HepG2 (cell line): Measurements from ENCODE around the gene NBL1. TPM values are rescaled to one million over a fixed set of nuclear protein-coding genes. Genes with fewer than 3 reads are reported as not detected.
A peak's percentile ranks its signal among the peaks of the same experiment; 100 is the strongest.

Source experiments
- ARID5B ChIP-seq: IDR thresholded peaks from 2 replicates; pipeline ENCODE4 v1.4.0; 2020; ENCODE audit warnings: mild to moderate bottlenecking, missing genetic modification reagents
- CREM ChIP-seq, 2 experiments: sonication (generic) in 1 of 2; formaldehyde crosslinking in 1 of 2; IDR thresholded peaks; 2 replicates each; pipeline versions ENCODE4 v1.4.0 to v1.6.1; 2016 to 2020; ENCODE audit warnings: antibody characterized with exemption in 1 of 2, mild to moderate bottlenecking in 1 of 2, missing genetic modification reagents in 1 of 2
- ELF1 ChIP-seq: sonication (generic); formaldehyde crosslinking; IDR thresholded peaks from 2 replicates; pipeline ENCODE4 v1.4.0; 2020; ENCODE audit warnings: missing genetic modification reagents
- GATAD2A ChIP-seq: IDR thresholded peaks from 2 replicates; pipeline ENCODE4 v1.6.1; 2016
- HNF4G ChIP-seq, 2 experiments: sonication (generic) in 1 of 2; formaldehyde crosslinking in 1 of 2; IDR thresholded peaks; 2 replicates each; pipeline versions ENCODE4 v1.4.0 to v1.6.1; 2011 to 2020; ENCODE audit warnings: borderline replicate concordance in 2 of 2, low read depth in 2 of 2, mild to moderate bottlenecking in 2 of 2, low read length in 1 of 2, missing genetic modification reagents in 1 of 2, moderate library complexity in 1 of 2
- HNRNPLL ChIP-seq: fragments of 200-400 bp; formaldehyde crosslinking; IDR thresholded peaks from 2 replicates; pipeline ENCODE4 v1.6.1; 2017; ENCODE audit warnings: mild to moderate bottlenecking, low read depth, low read length; ENCODE audit not compliant: poor library complexity, severe bottlenecking
- IKZF1 ChIP-seq: fragments of 450-650 bp; IDR thresholded peaks from 2 replicates; pipeline ENCODE4 v1.7.1; 2016
- KLF12 ChIP-seq: sonication (generic); formaldehyde crosslinking; IDR thresholded peaks from 2 replicates; pipeline ENCODE4 v1.4.0; 2020; ENCODE audit warnings: missing genetic modification reagents, borderline replicate concordance
- MAFK ChIP-seq, 2 experiments: IDR thresholded peaks in 1 of 2; conservative IDR thresholded peaks in 1 of 2; 2 replicates each; pipeline ENCODE4 v1.6.1; 2011; ENCODE audit warnings: improper control_type of control experiment in 2 of 2, low read length in 2 of 2
- MED1 ChIP-seq: sonication (generic); formaldehyde crosslinking; IDR thresholded peaks from 2 replicates; pipeline ENCODE4 v1.4.0; 2020; ENCODE audit warnings: missing genetic modification reagents
- MEF2D ChIP-seq: sonication (generic); formaldehyde crosslinking; IDR thresholded peaks from 2 replicates; pipeline ENCODE4 v1.5.1; 2020; ENCODE audit warnings: mild to moderate bottlenecking, missing genetic modification reagents
- MLX ChIP-seq: IDR thresholded peaks from 2 replicates; pipeline ENCODE4 v1.6.1; 2016
- MYC ChIP-seq: sonication (generic); formaldehyde crosslinking; IDR thresholded peaks from 2 replicates; pipeline ENCODE4 v1.9.0; 2021; ENCODE audit warnings: missing genetic modification reagents, borderline replicate concordance
- SOX13 ChIP-seq, 3 experiments: fragments of 450-650 bp in 1 of 3; sonication (generic) in 1 of 3; formaldehyde crosslinking in 1 of 3; IDR thresholded peaks in 2 of 3; conservative IDR thresholded peaks in 1 of 3; 2 replicates each; pipeline versions ENCODE4 v1.5.0 to v1.6.1; 2016 to 2020; ENCODE audit warnings: antibody characterized with exemption in 1 of 3, mild to moderate bottlenecking in 1 of 3, missing compliant biosample characterization in 1 of 3, missing genetic modification reagents in 1 of 3, moderate library complexity in 1 of 3
- ZGPAT ChIP-seq: IDR thresholded peaks from 2 replicates; pipeline ENCODE4 v1.6.1; 2016; ENCODE audit warnings: mild to moderate bottlenecking
- ZNF816 ChIP-seq: sonication (generic); formaldehyde crosslinking; IDR thresholded peaks from 2 replicates; pipeline ENCODE4 v1.8.0; 2022; ENCODE audit warnings: missing genetic modification reagents, mild to moderate bottlenecking, borderline replicate concordance
- ZSCAN12 ChIP-seq: sonication (generic); formaldehyde crosslinking; IDR thresholded peaks from 2 replicates; pipeline ENCODE4 v1.9.0; 2021; ENCODE audit warnings: mild to moderate bottlenecking, missing genetic modification reagents
- polyA plus RNA-seq, 8 experiments: library from polyadenylated mRNA; depleted of rRNA in 3 of 8; stranded (reverse) in 7 of 8; unstranded in 1 of 8; fragments of >200 nt; fragmentation: Illumina TruSeq in 4 of 8; extraction: Trizol in 4 of 8; gene quantifications; 2 replicates each; pipeline versions ENCODE4 v1.2.1 to v1.2.3, GENCODE V29; 2011 to 2016; ENCODE audit warnings: low read depth in 4 of 8, missing spikeins in 1 of 8, mixed read lengths in 1 of 8; ENCODE audit not compliant: insufficient read depth in 1 of 8
- total RNA-seq, 5 experiments: library from RNA; depleted of rRNA; stranded (reverse); fragments of >200 nt; fragmentation: Illumina TruSeq; extraction: Trizol; gene quantifications; 2 replicates each; pipeline ENCODE4 v1.2.3, GENCODE V29; 2016; ENCODE audit warnings: low read depth in 1 of 5
- TF ChIP-seq, protein P1 (sequence below): sonication (generic); formaldehyde crosslinking; IDR thresholded peaks from 2 replicates; pipeline ENCODE4 v1.8.0; 2022; ENCODE audit warnings: mild to moderate bottlenecking, missing genetic modification reagents; ENCODE audit not compliant: insufficient replicate concordance
- TF ChIP-seq, protein P2 (sequence below): IDR thresholded peaks from 2 replicates; pipeline ENCODE4 v1.6.1; 2012; ENCODE audit warnings: inconsistent platforms

Gene NBL1
- total and polyA plus RNA-seq, 2 of the 13 experiments (the other 11 are each of a cell fraction or from before 2014, with no cell fraction given), result 2.7 to 13.8 TPM

DNA sequence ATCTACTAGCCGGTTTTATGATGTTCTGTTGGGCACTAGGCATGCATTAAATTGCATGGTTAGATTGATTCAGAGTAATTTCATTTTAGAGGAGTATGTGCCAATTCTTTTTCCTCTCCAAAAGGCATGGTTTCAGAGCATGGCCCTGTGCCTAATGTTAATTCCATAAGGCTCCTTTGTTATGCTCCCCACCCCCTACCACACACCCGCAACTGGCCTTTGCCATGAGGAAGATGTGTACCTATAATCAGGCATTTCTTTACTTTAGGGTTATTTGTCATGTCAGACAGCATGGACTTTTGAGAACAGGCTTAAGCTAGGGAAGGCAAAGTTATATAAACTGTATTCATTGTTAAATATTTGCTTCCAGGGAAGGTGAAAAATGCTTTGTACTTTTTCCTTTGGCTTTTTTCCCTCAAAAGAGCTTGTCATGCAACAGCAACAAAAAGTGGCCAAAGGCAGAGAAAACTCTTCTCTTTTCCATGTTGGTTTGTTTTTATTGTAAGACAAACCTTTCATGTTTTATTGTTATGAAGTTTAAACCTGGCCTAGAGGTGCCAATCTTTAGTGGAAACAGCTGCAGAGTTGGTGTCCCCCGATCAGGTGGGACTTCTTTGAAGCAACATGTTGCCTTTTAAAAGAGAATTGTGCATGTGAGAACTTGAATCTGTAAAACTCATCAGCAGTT, 24.3 kb upstream of the NBL1 start (continued):
- TF ChIP-seq ELF1 (CRISPR knock-in tag), result 0 out of 2 replicates have a peak, but pooled peaks have one; percentile 26
- TF ChIP-seq HNF4G (IDR thresholded peaks at IDR 0.05; ENCODE audit: borderline replicate concordance, low read depth, low read length), result peak; percentile 56; the same call in 1 of the 2 replicates
- TF ChIP-seq HNF4G (CRISPR knock-in tag; IDR thresholded peaks at IDR 0.05; ENCODE audit: borderline replicate concordance, low read depth), result no peak
- TF ChIP-seq, protein P1, sequence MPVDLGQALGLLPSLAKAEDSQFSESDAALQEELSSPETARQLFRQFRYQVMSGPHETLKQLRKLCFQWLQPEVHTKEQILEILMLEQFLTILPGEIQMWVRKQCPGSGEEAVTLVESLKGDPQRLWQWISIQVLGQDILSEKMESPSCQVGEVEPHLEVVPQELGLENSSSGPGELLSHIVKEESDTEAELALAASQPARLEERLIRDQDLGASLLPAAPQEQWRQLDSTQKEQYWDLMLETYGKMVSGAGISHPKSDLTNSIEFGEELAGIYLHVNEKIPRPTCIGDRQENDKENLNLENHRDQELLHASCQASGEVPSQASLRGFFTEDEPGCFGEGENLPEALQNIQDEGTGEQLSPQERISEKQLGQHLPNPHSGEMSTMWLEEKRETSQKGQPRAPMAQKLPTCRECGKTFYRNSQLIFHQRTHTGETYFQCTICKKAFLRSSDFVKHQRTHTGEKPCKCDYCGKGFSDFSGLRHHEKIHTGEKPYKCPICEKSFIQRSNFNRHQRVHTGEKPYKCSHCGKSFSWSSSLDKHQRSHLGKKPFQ (CRISPR knock-in tag), result peak; percentile 72
- peak; percentile 96 for TF ChIP-seq ARID5B (CRISPR knock-in tag)
- TF ChIP-seq SOX13 (IDR thresholded peaks at IDR 0.05), result peak; percentile 78
- TF ChIP-seq SOX13 (CRISPR knock-in tag; conservative IDR thresholded peaks at IDR 0.05 in 1 of 2, IDR thresholded peaks at IDR 0.05 in 1 of 2), result peak in 1 of 2 experiments; percentile 97; a peak in 2 of 4 replicates
- peak; percentile 83 for TF ChIP-seq ZGPAT (CRISPR knock-in tag)
- no peak for TF ChIP-seq HNRNPLL
- TF ChIP-seq IKZF1, result no peak
- TF ChIP-seq KLF12 (CRISPR knock-in tag), result no peak
- TF ChIP-seq MED1 (CRISPR knock-in tag), result peak; percentile 81
- TF ChIP-seq MEF2D (CRISPR knock-in tag), result peak; percentile 73
- peak; percentile 83 for TF ChIP-seq CREM (IDR thresholded peaks at IDR 0.05)
- TF ChIP-seq CREM (CRISPR knock-in tag; IDR thresholded peaks at IDR 0.05), result no peak
- peak; percentile 49 for TF ChIP-seq MYC
- TF ChIP-seq MLX (CRISPR knock-in tag), result peak; percentile 88
- 0 out of 4 replicates have a peak, but pooled peaks of 1 of the 2 experiments have one; percentile 6 for TF ChIP-seq MAFK (conservative IDR thresholded peaks at IDR 0.05 in 1 of 2, IDR thresholded peaks at IDR 0.05 in 1 of 2; ENCODE audit: low read length in 2 of 2)
- TF ChIP-seq GATAD2A (CRISPR knock-in tag), result peak; percentile 91
- no peak for TF ChIP-seq ZSCAN12 (CRISPR knock-in tag)
- TF ChIP-seq ZNF816 (CRISPR knock-in tag), result no peak
- TF ChIP-seq, protein P2, sequence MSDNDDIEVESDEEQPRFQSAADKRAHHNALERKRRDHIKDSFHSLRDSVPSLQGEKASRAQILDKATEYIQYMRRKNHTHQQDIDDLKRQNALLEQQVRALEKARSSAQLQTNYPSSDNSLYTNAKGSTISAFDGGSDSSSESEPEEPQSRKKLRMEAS, result peak; percentile 83
